Adipocyte (in vitro differentiated cells): ENCODE results near the gene PDE3A.
A peak's percentile ranks its signal among the peaks of the same experiment; 100 is the strongest.

ENCODE experiments used
- DNase-seq: peaks from one replicate; pipeline ENCODE4 v3.0.0-alpha.2; 2015; ENCODE audit warnings: low read depth
- H3K27me3 ChIP-seq: replicated peaks from 2 replicates; pipeline ENCODE4 v1.7.0; 2013; ENCODE audit warnings: mild to moderate bottlenecking, low read length, moderate library complexity; ENCODE audit not compliant: control insufficient read depth, insufficient read depth
- H3K36me3 ChIP-seq: 2 replicates; pipeline ENCODE4 v1.7.0; 2013; ENCODE audit warnings: low read length, mild to moderate bottlenecking, moderate library complexity; ENCODE audit not compliant: control insufficient read depth, insufficient read depth, severe bottlenecking
- H3K4me1 ChIP-seq: 2 replicates; pipeline ENCODE4 v1.7.0; 2013; ENCODE audit warnings: mild to moderate bottlenecking, low read length, moderate library complexity; ENCODE audit not compliant: control insufficient read depth, insufficient read depth
- H3K4me3 ChIP-seq: 2 replicates; pipeline ENCODE4 v1.7.0; 2013; ENCODE audit warnings: mild to moderate bottlenecking, low read length, moderate library complexity
- H3K9ac ChIP-seq: 2 replicates; pipeline ENCODE4 v1.7.0; 2013; ENCODE audit warnings: mild to moderate bottlenecking, low read length, moderate library complexity
- H3K9me3 ChIP-seq: 2 replicates; pipeline ENCODE4 v1.7.0; 2013; ENCODE audit warnings: mild to moderate bottlenecking, low read length, moderate library complexity; ENCODE audit not compliant: control insufficient read depth

The PDE3A gene

DNA sequence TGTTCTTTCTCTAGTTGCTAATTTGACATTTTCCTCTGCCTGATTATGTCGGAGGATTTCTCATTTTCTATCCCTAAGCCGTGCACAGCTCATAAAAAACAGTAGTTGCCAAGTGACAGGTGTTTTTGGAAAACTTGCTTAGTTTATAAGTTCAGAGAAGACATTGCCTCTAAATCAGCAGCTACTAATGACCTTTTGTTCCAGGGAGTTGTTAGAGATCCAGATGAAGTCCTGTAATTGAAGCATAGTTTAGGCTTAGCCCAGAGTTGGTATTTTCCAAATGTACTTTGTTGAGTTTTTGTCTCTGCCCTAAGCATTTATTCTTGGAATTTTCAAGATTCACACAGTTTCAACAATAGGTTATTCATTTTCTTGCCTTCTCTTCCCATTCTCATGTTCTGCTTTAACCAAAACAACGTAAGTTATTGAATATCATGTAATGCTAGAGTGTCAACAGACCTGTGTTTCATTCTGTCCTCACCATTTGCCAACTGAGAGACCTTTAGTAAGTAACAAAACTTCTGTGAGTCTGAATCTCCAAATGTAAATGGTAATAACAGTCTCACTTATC, 216.8 kb downstream of the PDE3A start:
- H3K9me3 ChIP-seq, result no peaks in the 10 kb centered on the region
- peaks cover 3% of the 10 kb centered on the region for H3K4me1 ChIP-seq
- no peak overlapping the region for H3K9ac ChIP-seq
- no peaks in the 10 kb centered on the region for H3K36me3 ChIP-seq
- DNase-seq, result no peak
- no peaks in the 10 kb centered on the region for H3K27me3 ChIP-seq
- H3K4me3 ChIP-seq, result no peak overlapping the region

DNA sequence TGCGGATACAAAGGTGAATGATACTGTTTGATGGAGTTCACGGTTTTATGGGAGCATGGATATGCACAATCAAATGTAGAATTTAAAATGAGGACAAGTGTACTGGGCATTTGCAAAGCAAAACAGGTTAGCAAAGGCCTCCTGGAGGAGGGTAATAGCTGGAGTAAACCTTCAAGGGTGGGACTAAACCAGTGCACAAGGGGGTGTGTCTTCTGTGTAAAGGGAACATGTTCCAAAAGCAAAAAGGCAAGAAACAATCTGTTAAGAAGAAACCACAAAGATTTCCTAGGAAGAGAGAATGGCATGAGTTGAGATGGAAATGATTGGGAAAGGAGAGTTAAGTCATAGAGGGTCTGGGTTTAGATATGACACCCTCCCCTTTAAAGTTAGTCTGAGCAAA, 217.6 kb downstream of the PDE3A start:
- DNase-seq, result no peak
- H3K27me3 ChIP-seq, result no peaks in the 10 kb centered on the region

GRCh38 chr12:20588042-20588441, 219.7 kb downstream of the PDE3A start:
- Histone ChIP-seq H3K4me1 (peaks cover 3% of the 10 kb centered on the region), H3K4me3 (no peak overlapping the region), H3K9me3 (no peaks in the 10 kb centered on the region), H3K9ac (no peak overlapping the region), H3K27me3 (no peaks in the 10 kb centered on the region), H3K36me3 (no peaks in the 10 kb centered on the region)
- DNase-seq, result no peak

More for the DNA sequence above, 217.6 kb downstream of the PDE3A start:
- H3K9ac ChIP-seq, result no peak overlapping the region
- no peaks in the 10 kb centered on the region for H3K9me3 ChIP-seq
- H3K4me1 ChIP-seq, result peaks cover 3% of the 10 kb centered on the region
- H3K4me3 ChIP-seq, result no peak overlapping the region
- H3K36me3 ChIP-seq, result no peaks in the 10 kb centered on the region

- Histone ChIP-seq H3K9me3 (no peaks in the 10 kb centered on the region), H3K9ac (no peak overlapping the region), H3K4me1 (peaks cover 3% of the 10 kb centered on the region), H3K36me3 (no peaks in the 10 kb centered on the region), H3K4me3 (no peak overlapping the region), H3K27me3 (no peaks in the 10 kb centered on the region)
- DNase-seq, result no peak
These were observed 222.2 kb downstream of the PDE3A start for GRCh38 chr12:20590570-20590969.

- no peak for DNase-seq
- no peak overlapping the region for H3K9ac ChIP-seq
- H3K27me3 ChIP-seq, result no peaks in the 10 kb centered on the region
- H3K9me3 ChIP-seq, result no peaks in the 10 kb centered on the region
- H3K36me3 ChIP-seq, result no peaks in the 10 kb centered on the region
- no peak overlapping the region for H3K4me3 ChIP-seq
- H3K4me1 ChIP-seq, result no peaks in the 10 kb centered on the region
These were observed 224.2 kb downstream of the PDE3A start for GRCh38 chr12:20592556-20592955.

DNA sequence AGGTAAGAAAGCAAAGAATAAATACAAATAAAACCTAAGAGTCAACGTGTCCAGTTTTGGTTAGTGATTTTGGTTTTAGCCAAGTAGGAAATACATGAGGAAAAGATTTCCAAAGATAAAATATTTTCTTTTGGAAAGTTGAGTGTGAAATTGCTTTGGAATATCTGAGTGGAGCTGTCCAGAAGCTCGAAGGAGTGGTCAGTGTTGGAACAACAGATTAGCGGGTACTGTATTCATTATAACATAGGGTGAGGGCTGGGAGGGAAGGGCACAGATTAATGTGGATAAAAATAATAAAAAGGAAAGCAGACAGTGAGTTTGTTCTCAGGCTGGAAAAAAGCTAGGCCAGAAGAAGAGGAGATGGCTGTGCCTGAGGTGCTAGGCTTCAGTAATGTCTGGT, 225.3 kb downstream of the PDE3A start:
- H3K9ac ChIP-seq, result no peak overlapping the region
- H3K4me3 ChIP-seq, result no peak overlapping the region
- H3K4me1 ChIP-seq, result no peaks in the 10 kb centered on the region
- H3K9me3 ChIP-seq, result no peaks in the 10 kb centered on the region
- no peak for DNase-seq
- no peaks in the 10 kb centered on the region for H3K27me3 ChIP-seq
- no peaks in the 10 kb centered on the region for H3K36me3 ChIP-seq

GRCh38 chr12:20596061-20596460, 227.7 kb downstream of the PDE3A start:
- no peak overlapping the region for H3K9ac ChIP-seq
- H3K4me3 ChIP-seq, result no peak overlapping the region
- no peaks in the 10 kb centered on the region for H3K9me3 ChIP-seq
- H3K27me3 ChIP-seq, result no peaks in the 10 kb centered on the region
- no peak for DNase-seq
- H3K36me3 ChIP-seq, result no peaks in the 10 kb centered on the region
- H3K4me1 ChIP-seq, result peaks cover 15% of the 10 kb centered on the region

DNA sequence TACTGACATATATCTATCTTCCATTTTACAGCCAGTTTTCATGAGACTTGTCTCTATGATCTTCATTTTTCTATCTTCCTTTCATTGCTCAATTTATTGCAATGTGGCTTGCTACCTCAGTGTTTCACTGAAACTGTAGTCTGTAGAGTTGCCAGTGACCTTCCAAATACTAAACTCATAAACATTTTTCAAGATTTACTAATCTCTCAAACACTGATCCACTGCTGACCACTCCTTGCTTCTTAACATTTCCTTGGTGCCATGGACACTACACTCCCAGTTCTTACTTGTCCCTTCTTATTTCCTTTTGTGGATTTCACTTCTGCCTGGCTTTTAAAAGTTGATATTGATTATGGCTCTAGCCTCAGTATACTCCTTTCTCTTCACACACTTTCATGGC, 231.4 kb downstream of the PDE3A start:
- peaks cover 23% of the 10 kb centered on the region for H3K4me1 ChIP-seq
- no peak overlapping the region for H3K9ac ChIP-seq
- no peaks in the 10 kb centered on the region for H3K27me3 ChIP-seq
- no peaks in the 10 kb centered on the region for H3K9me3 ChIP-seq
- no peaks in the 10 kb centered on the region for H3K36me3 ChIP-seq
- peak; percentile 36 for DNase-seq
- no peak overlapping the region for H3K4me3 ChIP-seq

DNA sequence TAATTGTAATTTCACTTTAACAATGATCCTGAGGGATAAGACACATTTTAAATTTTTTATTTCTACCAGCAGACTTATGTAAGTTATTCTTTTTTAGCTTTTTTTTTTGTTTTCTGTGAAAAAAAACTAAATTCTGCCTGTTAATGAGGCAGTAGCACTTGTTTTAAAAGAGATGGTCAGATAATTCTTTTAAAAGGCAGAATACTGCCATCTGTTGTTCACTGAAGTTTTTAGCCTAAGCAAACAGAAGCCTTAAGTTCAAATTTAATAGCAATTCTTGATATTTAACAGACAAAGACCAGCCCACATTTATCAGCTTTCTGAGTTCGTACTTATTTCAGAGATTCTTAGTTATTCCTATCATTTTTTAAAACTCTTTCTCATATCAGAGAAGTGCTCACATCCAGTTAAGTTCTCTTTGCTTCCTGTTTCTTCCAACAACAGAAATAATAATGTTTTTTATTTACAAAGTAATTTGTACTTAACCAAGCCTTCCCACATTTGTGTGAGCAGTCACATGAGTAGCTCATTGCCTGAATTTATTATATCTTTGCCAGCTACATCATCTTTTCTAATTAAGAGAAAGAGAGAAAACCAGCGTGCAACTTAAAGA, 233.4 kb downstream of the PDE3A start:
- Histone ChIP-seq H3K9ac (peak overlapping the region; percentile 27), H3K27me3 (no peaks in the 10 kb centered on the region), H3K4me1 (peaks cover 23% of the 10 kb centered on the region), H3K4me3 (no peak overlapping the region), H3K9me3 (no peaks in the 10 kb centered on the region), H3K36me3 (no peaks in the 10 kb centered on the region)
- peak; percentile 83 for DNase-seq

DNA sequence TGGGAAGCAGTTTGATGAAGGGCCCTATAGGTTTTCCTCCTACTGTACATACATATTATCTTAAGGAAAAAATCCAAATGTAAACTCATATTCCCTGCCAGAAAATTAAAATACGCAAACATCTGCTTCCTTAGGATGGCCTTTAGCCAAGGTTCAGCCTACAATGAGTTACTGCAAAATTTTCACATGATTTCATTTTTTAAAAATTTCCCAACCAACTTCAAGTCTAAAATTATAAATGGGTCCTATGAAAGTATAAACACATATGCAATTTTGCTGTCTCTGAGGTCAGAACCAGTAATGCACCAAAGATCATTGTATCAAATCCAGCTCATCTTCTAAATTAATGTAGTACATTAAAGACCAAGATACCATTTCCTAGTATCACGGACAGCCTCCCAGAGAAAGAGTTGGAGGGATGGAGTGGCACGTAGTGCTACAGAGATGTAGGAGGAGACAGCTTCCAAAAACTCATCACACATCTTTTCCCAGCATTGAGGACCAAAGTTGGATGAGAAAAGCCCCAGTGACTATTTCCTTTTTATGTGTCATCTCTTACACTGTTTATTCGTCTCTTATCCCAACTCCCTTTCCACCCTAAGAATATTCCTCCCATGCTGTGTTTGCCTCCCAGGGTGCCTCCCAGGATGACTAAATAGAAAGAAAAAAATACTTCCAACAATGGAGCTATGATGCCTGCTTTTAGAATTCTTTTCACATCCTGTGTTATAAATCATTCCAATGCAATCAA, 234.5 kb downstream of the PDE3A start:
- peak; percentile 48 for DNase-seq
- H3K9me3 ChIP-seq, result no peaks in the 10 kb centered on the region
- peak overlapping the region; percentile 27 for H3K9ac ChIP-seq
- H3K27me3 ChIP-seq, result no peaks in the 10 kb centered on the region
- no peaks in the 10 kb centered on the region for H3K36me3 ChIP-seq
- no peak overlapping the region for H3K4me3 ChIP-seq
- peaks cover 23% of the 10 kb centered on the region for H3K4me1 ChIP-seq

DNA sequence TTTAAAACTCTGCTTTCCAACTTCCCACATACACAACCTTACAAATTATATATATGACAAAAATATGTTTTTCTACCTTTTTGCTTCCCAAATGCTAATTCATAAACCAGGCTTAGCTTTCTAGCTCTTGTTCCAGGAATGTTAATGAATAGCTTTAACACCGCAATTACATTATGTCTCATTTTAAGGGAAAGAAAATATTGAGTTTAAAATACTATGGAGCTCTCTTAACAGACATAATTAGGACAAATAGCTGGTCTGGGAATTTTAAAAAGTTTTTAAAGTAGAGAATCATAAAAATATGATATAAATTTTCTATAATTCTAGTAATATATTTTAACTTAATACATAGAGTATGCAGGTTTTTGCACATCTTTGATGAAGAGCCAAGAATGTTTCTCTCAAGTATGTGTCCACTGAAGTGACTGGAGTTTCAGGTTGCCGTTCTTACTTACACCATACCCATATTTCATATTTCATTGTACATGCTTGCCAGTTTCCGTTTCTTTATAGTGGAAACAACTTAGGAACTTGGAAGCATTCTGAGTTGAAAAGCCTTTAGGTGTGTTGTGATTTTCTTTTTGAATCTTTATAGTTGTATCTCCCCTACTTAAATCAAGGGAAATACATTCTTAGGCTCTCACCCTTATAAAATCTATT, 236.2 kb downstream of the PDE3A start:
- DNase-seq, result no peak
- H3K9ac ChIP-seq, result no peak overlapping the region
- no peaks in the 10 kb centered on the region for H3K27me3 ChIP-seq
- no peak overlapping the region for H3K4me3 ChIP-seq
- no peaks in the 10 kb centered on the region for H3K9me3 ChIP-seq
- no peaks in the 10 kb centered on the region for H3K36me3 ChIP-seq
- H3K4me1 ChIP-seq, result peaks cover 17% of the 10 kb centered on the region
